GM12864 (cell line): ENCODE data around the gene MROH2A.

Experiments used
- DNase-seq: peaks from one replicate; pipeline ENCODE4 v3.0.0-alpha.2; 2011; ENCODE audit warnings: low read depth
- H3K4me3 ChIP-seq: 2 replicates; pipeline ENCODE4 v1.5.1; 2011; ENCODE audit warnings: mild to moderate bottlenecking, low read depth, low read length, control low read depth
- CTCF ChIP-seq: IDR thresholded peaks from 2 replicates; pipeline ENCODE4 v1.5.1; 2011; ENCODE audit warnings: low read depth, mild to moderate bottlenecking, moderate library complexity, low read length, control low read depth, inconsistent platforms; ENCODE audit errors: missing control alignments

MROH2A gene

GRCh38 chr2:233832869-233833311 is 54.8 kb downstream of the MROH2A start:
- DNase-seq = no peak
- no peak overlapping the region for H3K4me3 ChIP-seq
- peak; percentile 26 for TF ChIP-seq CTCF

DNA sequence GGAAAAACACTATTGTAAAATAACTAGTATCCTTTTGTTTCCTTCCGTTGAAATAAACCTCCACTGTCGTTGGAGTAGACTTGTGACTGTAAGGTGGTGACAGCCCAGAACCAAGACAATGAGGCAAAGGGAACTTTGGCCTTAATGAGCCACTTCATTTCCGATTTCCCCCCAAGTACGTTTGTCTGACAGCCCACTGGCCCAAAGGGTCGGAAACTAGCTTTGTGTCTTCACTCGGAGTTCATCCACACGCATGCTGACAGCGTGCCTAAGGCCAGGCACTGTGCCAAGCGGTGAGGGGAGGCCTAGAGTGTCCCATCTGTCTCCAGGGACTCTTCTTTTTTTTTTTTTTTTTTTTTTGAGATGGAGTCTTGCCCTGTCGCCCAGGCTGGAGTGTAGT is 55.2 kb downstream of the MROH2A start:
- no peak for TF ChIP-seq CTCF
- no peak overlapping the region for H3K4me3 ChIP-seq
- no peak for DNase-seq

DNA sequence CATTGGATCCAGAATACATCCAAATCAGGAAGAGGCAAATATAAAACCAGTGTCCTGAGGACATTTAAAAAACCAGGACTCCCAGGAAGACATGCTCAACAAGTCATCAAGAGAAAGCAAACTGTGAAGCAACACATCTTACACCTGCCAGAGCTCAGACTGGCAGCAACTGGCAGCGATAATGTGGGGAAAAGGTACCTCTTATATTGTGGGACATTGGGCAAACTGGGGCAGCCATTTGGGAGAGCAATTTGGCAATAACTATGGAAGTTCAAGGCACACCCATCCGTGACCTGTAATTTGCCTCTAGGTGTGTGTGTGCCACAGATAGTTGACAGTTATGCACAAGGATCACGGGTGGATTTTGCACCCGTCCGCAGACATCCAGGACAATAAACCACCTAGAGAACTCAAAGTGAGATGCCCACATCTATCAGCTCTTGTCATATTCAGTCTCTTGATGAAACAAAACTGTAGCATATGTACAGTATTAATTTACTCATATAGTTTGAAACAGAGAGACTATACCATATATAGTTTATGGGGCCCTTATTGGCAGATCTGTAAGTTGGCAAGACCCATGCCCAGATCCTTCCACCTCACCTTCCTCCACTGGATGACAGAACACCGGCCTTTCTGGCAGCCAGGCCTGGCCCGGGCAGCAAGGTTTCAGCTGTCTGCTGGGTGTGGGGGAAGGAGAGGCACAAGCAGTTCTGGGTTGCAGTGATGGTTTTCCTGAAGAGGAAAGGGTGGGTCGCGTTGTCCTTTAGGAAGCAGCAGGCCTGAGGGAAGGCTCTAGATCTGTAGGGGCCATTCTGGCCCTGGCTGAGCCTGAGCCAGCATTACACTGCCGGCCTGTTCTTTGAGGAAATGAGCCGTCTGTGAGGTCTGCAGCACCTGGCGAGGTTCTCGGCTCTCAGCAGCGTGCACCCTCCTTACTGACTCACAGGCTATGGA is 57.4 kb downstream of the MROH2A start:
- DNase-seq = no peak
- H3K4me3 ChIP-seq = no peak overlapping the region
- TF ChIP-seq CTCF = no peak

DNA sequence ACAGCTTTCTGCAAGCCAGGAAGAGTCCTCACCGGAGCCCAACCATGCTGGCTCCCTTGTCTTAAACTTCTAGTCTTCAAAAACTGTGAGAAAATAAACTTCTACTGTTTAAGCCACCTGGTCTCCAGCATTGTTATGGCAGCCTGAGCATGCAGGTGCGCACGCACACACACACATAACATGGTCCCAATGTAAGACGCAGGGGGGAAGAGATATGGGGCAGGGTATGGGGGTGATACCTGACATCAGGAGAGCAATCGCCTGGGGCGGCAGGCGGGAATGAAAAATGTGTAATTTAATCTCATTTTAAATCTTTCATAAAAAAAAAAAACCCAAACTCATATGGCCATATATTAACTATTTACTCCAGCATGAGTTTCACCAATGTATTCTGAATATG is 58.2 kb downstream of the MROH2A start:
- TF ChIP-seq CTCF = no peak
- no peak for DNase-seq
- no peak overlapping the region for H3K4me3 ChIP-seq

DNA sequence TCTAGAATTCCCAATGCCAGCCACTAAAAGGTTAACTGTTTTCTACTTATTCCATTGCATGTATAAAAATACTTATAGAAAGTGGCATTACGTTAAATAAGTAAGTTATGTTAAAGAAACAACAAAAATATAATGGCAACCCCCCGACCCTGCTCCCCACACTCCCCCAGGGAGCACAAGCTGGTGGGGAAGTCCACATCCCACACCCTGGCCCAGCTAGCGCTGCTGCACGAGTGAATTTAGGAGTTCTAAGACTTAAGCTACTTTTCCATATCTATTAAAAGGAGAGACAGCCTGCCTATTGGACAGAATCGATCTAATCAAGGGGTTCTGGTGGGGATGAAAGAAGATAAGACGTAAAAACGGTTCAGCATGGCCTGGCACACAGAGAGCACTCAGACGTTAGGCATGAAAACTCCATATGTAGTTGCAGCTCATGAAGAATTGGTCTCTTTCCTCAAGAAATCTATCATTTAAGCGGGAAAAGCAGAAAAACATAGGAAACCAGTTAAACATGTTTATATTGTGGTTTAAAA is 59.6 kb downstream of the MROH2A start:
- no peak overlapping the region for H3K4me3 ChIP-seq
- no peak for DNase-seq
- TF ChIP-seq CTCF = no peak

- no peak for TF ChIP-seq CTCF
- no peak for DNase-seq
- H3K4me3 ChIP-seq = no peak overlapping the region
These were observed 60.1 kb downstream of the MROH2A start for GRCh38 chr2:233838251-233838650.
